GM18873 (cell line): ENCODE results near the gene MEP1A.

ENCODE experiments used
- ATAC-seq: cut with Tn5 transposase; IDR thresholded peaks from one replicate; pipeline ENCODE4 v1.9.1; 2021; ENCODE audit warnings: mild to moderate bottlenecking, moderate library complexity, moderate number of reproducible peaks; ENCODE audit not compliant: unreplicated experiment, low FRiP score

The MEP1A gene

GRCh38 chr6:46776070-46776712, 17.0 kb upstream of the MEP1A start:
- ATAC-seq: no peak

DNA sequence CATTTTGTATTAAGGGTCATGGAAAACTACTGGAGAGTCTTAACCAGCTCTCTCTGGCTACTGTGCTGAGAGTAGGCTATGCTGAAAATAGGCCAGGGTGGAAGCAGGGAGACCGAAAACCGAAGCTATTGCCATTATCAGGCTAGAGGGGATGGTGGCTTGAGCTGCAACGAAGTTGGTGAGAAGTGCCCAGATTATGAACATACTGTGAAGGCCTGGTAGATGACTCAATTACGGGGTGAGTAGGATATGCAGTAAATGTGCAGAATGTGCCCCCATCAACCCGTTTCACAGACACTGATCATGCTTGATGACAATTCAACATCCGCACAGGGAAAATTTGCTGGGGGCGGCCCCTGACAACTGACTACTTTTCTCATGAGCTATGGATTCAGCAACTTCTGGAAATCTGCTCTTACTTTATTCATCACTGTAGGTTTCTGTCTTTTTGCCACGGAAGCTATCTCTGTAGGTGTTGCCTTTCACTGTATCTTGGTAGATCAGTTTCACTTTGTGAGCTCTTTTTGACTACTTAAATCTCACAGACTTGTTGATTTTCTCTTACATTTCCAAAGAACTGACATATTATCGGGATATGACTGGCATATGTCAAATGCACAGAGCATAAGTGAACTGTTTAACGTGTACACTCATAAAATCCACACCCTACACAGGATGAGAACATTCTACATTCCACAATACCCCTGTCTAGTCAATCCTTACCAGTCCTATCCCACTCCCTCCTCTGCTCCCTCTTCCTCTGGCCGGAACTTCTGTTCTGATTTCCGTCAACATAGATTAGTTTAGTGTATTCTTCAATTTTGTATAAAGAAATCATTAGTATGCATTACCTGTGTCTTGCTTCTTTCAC, 15.5 kb upstream of the MEP1A start:
- no peak for ATAC-seq

DNA sequence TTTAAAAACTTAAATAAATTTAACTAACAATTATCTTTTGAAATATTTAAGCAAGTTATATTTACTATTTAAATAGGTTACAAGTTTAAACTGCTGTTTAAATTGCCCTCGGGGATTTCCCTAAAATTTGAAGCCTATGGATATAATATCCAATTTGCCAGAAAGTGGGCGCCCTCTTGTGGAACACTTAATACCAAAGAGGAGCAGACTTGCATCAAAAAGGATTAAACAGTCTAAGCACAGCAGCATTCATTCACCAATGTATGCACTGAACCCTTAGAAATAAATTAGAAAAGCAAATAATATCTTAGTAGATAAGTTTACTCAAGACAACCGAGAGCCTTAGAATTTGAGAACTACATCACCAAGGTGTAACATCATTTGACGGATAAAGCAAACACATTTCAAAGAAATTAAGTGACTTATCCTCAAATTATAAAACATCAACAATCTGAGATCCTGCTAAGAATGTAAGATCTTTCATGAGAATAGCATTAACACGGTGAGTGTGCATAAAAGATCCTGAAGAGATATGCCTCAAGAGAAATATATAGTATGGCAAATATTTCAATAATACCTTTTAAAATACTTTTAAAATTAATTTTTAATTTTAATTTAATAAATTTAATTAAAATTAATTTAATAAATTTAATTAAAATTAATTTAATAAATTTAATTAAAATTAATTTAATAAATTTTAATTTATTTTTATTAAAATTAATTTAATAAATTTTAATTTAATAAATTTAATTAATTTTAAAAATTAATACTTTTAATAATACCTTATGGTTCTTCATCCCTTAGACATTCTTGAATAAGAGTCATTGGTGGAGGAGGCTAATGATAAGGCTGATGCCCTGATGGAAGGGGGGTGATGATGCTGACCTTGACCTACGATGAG, 11.5 kb upstream of the MEP1A start:
- no peak for ATAC-seq

GRCh38 chr6:46784535-46784934, 8.7 kb upstream of the MEP1A start:
- no peak for ATAC-seq

GRCh38 chr6:46787871-46788540, 5.2 kb upstream of the MEP1A start:
- ATAC-seq: no peak

GRCh38 chr6:46788791-46789190, 4.4 kb upstream of the MEP1A start:
- no peak for ATAC-seq

- ATAC-seq: no peak
Measured at GRCh38 chr6:46789434-46790354, 3.5 kb upstream of the MEP1A start.

DNA sequence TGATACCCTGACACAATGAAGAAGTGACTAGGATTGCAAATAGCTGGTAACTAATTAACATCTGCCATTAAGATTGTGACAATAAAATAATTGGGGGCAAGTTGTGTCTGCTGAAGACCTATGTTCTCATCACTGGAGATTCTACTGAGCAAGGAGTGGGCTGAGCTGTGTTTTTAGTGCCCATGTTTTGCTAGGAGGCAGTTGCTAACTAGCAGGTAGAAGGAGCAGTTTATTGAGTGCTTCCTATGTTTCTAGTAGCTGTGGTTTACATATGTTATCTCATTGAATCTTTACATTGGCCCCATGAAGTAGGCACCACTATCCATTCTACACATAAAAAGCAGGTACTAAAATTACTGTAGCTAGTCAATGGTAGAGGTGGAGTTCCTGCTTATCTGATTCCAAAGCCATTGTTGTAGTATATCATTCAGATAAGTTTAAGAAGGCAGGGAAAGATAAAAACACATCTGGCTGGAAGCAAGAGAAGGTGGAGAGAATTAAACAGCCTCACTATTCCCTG, 2.8 kb upstream of the MEP1A start:
- no peak for ATAC-seq

DNA sequence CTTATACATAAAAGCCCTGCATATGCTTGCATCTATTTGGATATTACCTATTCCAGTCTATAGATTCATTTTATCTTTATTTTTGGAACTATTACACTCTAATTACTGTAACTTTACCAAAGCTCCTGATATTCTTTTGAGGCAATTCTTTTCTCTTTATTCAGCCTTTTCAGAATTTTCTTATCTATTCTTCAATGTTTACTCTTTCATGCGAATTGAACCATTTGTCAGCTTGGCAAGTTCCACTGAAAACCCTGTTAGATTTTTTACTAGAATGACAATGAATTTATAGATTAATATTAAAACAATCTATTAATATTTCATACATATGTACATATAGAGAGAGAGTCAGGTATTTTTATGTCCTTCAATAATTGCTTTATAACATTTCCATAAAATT, 554 bp upstream of the MEP1A start:
- ATAC-seq: no peak

- ATAC-seq: no peak
Measured at GRCh38 chr6:46794068-46794467, 879 bp downstream of the MEP1A start.

DNA sequence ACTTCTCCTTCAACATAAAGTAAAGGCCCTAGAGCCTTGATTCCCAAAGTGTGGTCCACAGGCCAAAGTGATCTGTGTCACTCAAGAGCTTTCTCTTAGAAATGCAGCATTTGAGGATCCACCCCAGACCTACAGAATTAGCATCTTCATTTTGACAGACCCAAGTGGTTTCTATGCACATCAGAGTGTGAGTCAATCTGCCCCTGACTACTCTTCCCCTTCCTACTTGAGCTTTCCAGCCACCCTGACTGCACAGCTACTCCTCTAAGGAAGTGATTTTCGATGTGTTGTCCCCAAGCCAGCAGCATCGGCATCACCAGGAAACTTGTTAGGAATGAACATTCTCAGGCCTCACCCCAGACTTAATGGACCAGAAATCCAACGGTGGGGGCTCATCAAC, 2.6 kb downstream of the MEP1A start:
- ATAC-seq: no peak

DNA sequence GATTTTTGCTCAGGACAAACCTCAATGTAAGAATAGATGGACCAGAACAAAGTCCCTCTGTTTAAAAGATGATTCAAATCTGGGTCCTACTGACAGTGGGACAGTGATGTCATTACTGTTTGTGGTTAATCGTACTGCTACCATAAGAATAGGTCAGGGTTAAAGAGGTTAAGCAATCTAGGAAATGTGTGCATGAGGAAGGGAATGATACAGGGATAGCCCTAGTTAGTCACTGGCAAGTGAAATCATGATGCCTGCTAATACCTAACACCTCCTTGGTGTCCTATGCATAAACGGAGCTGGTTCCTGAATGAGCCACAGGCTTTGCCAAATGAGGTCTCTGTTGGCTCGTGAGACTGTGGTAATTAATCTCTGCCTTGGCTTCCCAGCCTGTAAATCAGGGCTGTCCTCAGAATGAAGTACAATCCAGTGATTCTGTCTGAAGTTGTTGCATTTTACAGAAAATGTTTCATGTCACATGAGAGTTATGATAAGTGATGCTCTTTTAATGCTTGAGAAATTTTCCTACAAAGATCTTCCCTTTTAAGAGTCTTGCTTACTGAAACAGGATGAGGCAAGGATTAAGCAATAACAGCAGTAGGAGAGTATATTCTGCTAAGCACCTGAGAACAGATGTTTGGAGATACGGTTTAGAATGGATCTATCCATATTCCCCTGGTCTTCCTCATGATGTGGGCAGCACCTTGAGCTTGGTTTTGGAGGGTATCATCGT, 3.8 kb downstream of the MEP1A start:
- ATAC-seq: no peak

DNA sequence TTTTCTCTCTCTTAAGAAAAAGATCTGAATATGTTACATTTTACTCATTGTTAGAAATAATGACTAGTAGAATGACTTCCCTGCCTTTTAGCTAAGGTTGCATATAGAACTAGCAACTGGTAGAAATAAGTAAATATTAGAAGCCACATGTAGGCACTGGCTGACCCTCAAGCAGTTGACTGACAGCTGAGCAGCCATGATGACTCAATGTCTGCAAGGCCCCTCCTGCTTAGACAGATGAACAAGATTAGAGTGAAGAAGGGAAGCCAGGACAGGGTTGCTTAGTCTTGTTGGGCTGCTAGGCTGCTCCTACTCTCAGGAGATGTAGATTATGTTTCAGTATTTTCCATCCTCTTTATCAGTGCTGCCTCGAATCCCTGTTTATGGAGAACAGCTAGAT, 6.5 kb downstream of the MEP1A start:
- no peak for ATAC-seq

DNA sequence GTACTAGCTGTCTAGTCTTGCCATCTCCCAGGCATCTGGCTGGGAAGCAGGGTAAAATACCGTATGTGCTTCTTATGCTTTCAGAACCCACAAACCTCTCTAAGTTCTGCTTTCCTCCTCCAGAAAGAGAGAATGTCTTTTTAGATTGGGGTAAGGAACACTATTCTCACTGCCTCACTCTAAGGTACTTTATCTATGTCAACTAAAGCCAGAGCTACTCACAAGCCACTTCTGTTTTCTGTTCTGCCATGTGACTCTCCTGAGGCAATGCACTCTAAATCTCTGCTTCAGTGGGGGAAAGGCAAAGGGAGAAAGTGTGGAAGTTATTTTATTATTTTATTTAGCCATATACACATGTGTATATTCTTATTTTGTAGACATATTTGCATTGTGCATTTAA, 15.6 kb downstream of the MEP1A start:
- ATAC-seq: no peak

DNA sequence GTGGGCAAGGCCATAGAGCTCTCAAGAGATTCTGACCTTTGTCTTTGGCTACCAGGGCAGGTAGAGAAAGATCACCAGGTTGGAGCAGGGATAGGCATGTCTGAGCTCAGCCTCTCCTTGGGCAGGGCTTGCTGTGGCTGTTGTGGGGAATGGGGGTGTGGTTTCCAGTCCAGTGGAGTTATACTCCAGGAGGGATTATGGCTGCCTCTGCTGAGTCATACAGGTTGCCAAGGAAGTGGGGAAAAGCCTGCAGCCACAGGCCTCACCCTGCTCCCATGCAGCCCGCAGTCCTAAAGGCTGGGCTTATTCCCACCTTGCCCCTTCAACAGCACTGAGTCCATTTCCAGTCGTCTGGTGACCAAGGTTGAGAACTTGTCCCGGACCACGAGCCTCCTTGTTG, 21.9 kb downstream of the MEP1A start:
- ATAC-seq: no peak

DNA sequence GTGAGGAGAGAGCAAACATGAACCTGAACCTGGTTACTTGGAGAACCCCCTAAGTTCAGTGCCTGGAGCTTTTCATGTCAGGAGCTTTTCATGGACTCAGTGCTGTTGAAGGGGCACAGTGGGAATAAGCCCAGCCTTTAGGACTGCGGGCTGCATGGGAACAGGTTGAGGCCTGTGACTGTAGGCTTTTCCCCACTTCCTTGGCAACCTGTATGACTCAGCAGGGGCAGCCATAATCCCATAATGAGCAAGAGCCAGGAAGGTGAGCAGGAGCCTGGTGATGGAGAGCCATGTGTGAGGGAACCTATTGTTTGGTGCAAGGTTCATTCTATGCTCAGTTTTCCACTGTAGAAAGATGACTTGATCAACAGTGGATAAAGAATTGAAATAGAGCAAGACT, 23.4 kb downstream of the MEP1A start:
- ATAC-seq: no peak

GRCh38 chr6:46819561-46819960, 26.4 kb downstream of the MEP1A start:
- no peak for ATAC-seq

DNA sequence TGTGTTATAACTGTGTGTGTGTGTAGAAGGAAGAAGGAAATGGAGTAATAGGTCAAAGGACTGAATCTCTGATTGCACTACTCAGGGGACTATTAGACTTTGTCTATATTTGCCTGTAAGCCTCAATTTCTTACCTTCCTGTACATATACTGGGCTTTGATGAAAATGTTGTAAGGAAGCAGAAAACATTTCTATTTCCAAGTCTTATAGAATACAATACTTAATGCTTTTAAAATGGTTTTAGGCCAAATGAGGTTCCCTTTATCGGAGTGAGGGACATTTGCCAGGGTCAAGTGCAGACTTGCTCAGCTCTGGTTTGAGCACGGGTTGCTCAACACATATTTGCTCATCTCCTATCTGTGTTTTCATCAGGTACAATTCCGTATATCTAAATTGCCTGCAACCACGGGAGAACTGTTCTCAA, 28.3 kb downstream of the MEP1A start:
- ATAC-seq: no peak

- ATAC-seq: no peak
Measured at GRCh38 chr6:46828939-46829338, 35.8 kb downstream of the MEP1A start.
